Measurements from ENCODE around the gene ITGBL1.

Gene ITGBL1

GRCh38 chr13:101690871-101691270, 238.4 kb downstream of the ITGBL1 start:
- H3K27ac ChIP-seq = no peak overlapping the region
- ChIA-PET CTCF (no interaction called here), POLR2A (ENCODE audit: low non-redundant PET) (no interaction called here)
- no peak for TF ChIP-seq CTCF (conservative IDR thresholded peaks at IDR 0.05; ENCODE audit: low read depth)
- no peak for DNase-seq (ENCODE audit: low spot score)

GRCh38 chr13:101691341-101691860, 238.9 kb downstream of the ITGBL1 start:
- CTCF ChIA-PET = interaction anchor here (0.5 kb wide), 1 partner anchor 1858 kb away, joined by 3 read pairs; no protein-coding TSS in a partner anchor
- POLR2A ChIA-PET (ENCODE audit: low non-redundant PET) = no interaction called here
- no peak for DNase-seq (ENCODE audit: low spot score)
- no peak for TF ChIP-seq CTCF (conservative IDR thresholded peaks at IDR 0.05; ENCODE audit: low read depth)
- no peak overlapping the region for H3K27ac ChIP-seq

GRCh38 chr13:101695870-101696516, 243.5 kb downstream of the ITGBL1 start:
- TF ChIP-seq CTCF (conservative IDR thresholded peaks at IDR 0.05; ENCODE audit: low read depth) = no peak
- no peak for DNase-seq (ENCODE audit: low spot score)
- no peak overlapping the region for H3K27ac ChIP-seq
- CTCF ChIA-PET = interaction anchor here (0.7 kb wide), 1 partner anchor 77 kb away, joined by 4 read pairs; no protein-coding TSS in a partner anchor
- POLR2A ChIA-PET (ENCODE audit: low non-redundant PET) = no interaction called here

- TF ChIP-seq CTCF (conservative IDR thresholded peaks at IDR 0.05; ENCODE audit: low read depth) = no peak
- H3K27ac ChIP-seq = no peak overlapping the region
- no peak for DNase-seq (ENCODE audit: low spot score)
- ChIA-PET POLR2A (ENCODE audit: low non-redundant PET) (no interaction called here), CTCF (no interaction called here)
Measured at GRCh38 chr13:101697745-101698144, 245.3 kb downstream of the ITGBL1 start.

- POLR2A ChIA-PET (ENCODE audit: low non-redundant PET) = no interaction called here
- CTCF ChIA-PET = no interaction called here
- TF ChIP-seq CTCF (conservative IDR thresholded peaks at IDR 0.05; ENCODE audit: low read depth) = no peak
- peak; percentile 14 for DNase-seq (ENCODE audit: low spot score)
- H3K27ac ChIP-seq = no peak overlapping the region
Measured at GRCh38 chr13:101698400-101698799, 245.9 kb downstream of the ITGBL1 start.

GRCh38 chr13:101700598-101700997, 248.1 kb downstream of the ITGBL1 start:
- ChIA-PET CTCF (no interaction called here), POLR2A (ENCODE audit: low non-redundant PET) (no interaction called here)
- TF ChIP-seq CTCF (conservative IDR thresholded peaks at IDR 0.05; ENCODE audit: low read depth) = no peak
- DNase-seq (ENCODE audit: low spot score) = no peak
- no peak overlapping the region for H3K27ac ChIP-seq

All from RWPE1 (cell line).